HepG2 (cell line): ENCODE measurements around the gene SCRT2. TPM values are rescaled to one million over a fixed set of nuclear protein-coding genes. Genes with fewer than 3 reads are reported as not detected.

Experiments
- ADNP ChIP-seq: sonication (generic); formaldehyde crosslinking; IDR thresholded peaks from 2 replicates; pipeline ENCODE4 v1.4.0; 2020; ENCODE audit warnings: missing genetic modification reagents
- BORCS8-MEF2B ChIP-seq: sonication (generic); formaldehyde crosslinking; IDR thresholded peaks from 2 replicates; pipeline ENCODE4 v1.8.0; 2022; ENCODE audit warnings: mild to moderate bottlenecking, missing genetic modification reagents
- FOXM1 ChIP-seq: sonication (generic); formaldehyde crosslinking; IDR thresholded peaks from 2 replicates; pipeline ENCODE4 v1.5.0; 2020; ENCODE audit warnings: missing genetic modification reagents
- LCORL ChIP-seq, 2 experiments: fragments of 450-650 bp in 1 of 2; sonication (generic) in 1 of 2; formaldehyde crosslinking in 1 of 2; IDR thresholded peaks; 2 replicates each; pipeline versions ENCODE4 v1.5.0 to v1.6.1; 2017 to 2020; ENCODE audit warnings: antibody characterized with exemption in 1 of 2, missing genetic modification reagents in 1 of 2
- MAF1 ChIP-seq: sonication (generic); formaldehyde crosslinking; IDR thresholded peaks from 2 replicates; pipeline ENCODE4 v1.5.0; 2020; ENCODE audit warnings: missing genetic modification reagents, borderline replicate concordance
- MED1 ChIP-seq: sonication (generic); formaldehyde crosslinking; IDR thresholded peaks from 2 replicates; pipeline ENCODE4 v1.4.0; 2020; ENCODE audit warnings: missing genetic modification reagents
- NR3C1 ChIP-seq: sonication (generic); formaldehyde crosslinking; IDR thresholded peaks from 2 replicates; pipeline ENCODE4 v1.4.0; 2020; ENCODE audit warnings: missing genetic modification reagents
- RBM22 ChIP-seq: fragments of 200-400 bp; formaldehyde crosslinking; optimal IDR thresholded peaks from 2 replicates; pipeline ENCODE3; 2017; ENCODE audit warnings: mild to moderate bottlenecking, low read length, moderate library complexity
- SP4 ChIP-seq: sonication (generic); formaldehyde crosslinking; IDR thresholded peaks from 2 replicates; pipeline ENCODE4 v1.8.1; 2023; ENCODE audit warnings: mild to moderate bottlenecking, missing genetic modification reagents
- ZFP36L2 ChIP-seq: sonication (generic); formaldehyde crosslinking; IDR thresholded peaks from 2 replicates; pipeline ENCODE4 v1.4.0; 2020; ENCODE audit warnings: missing genetic modification reagents
- ZNF10 ChIP-seq: sonication (generic); formaldehyde crosslinking; IDR thresholded peaks from 2 replicates; pipeline ENCODE4 v1.4.0; 2020; ENCODE audit warnings: mild to moderate bottlenecking, low read depth, missing genetic modification reagents, borderline replicate concordance
- ZNF234 ChIP-seq: sonication (generic); formaldehyde crosslinking; conservative IDR thresholded peaks from 2 replicates; pipeline ENCODE4 v1.5.1; 2020; ENCODE audit warnings: mild to moderate bottlenecking, missing genetic modification reagents
- ZNF501 ChIP-seq: sonication (generic); formaldehyde crosslinking; IDR thresholded peaks from 2 replicates; pipeline ENCODE4 v1.5.1; 2020; ENCODE audit warnings: mild to moderate bottlenecking, moderate library complexity, missing genetic modification reagents
- ZNF556 ChIP-seq: sonication (generic); formaldehyde crosslinking; IDR thresholded peaks from 2 replicates; pipeline ENCODE4 v1.4.0; 2020; ENCODE audit warnings: mild to moderate bottlenecking, missing genetic modification reagents, borderline replicate concordance
- ZNF850 ChIP-seq: sonication (generic); formaldehyde crosslinking; conservative IDR thresholded peaks from 2 replicates; pipeline ENCODE4 v1.9.0; 2021; ENCODE audit warnings: mild to moderate bottlenecking, missing genetic modification reagents
- polyA plus RNA-seq, 8 experiments: library from polyadenylated mRNA; depleted of rRNA in 3 of 8; stranded (reverse) in 7 of 8; unstranded in 1 of 8; fragments of >200 nt; fragmentation: Illumina TruSeq in 4 of 8; extraction: Trizol in 4 of 8; gene quantifications; 2 replicates each; pipeline versions ENCODE4 v1.2.1 to v1.2.3, GENCODE V29; 2011 to 2016; ENCODE audit warnings: low read depth in 4 of 8, missing spikeins in 1 of 8, mixed read lengths in 1 of 8; ENCODE audit not compliant: insufficient read depth in 1 of 8
- total RNA-seq, 5 experiments: library from RNA; depleted of rRNA; stranded (reverse); fragments of >200 nt; fragmentation: Illumina TruSeq; extraction: Trizol; gene quantifications; 2 replicates each; pipeline ENCODE4 v1.2.3, GENCODE V29; 2016; ENCODE audit warnings: low read depth in 1 of 5
- TF ChIP-seq, protein P1 (sequence below): sonication (generic); formaldehyde crosslinking; IDR thresholded peaks from 2 replicates; pipeline ENCODE4 v1.4.0; 2020; ENCODE audit warnings: missing genetic modification reagents
- TF ChIP-seq, protein P2 (sequence below): sonication (generic); formaldehyde crosslinking; IDR thresholded peaks from 2 replicates; pipeline ENCODE4 v1.4.0; 2020; ENCODE audit warnings: mild to moderate bottlenecking, low read depth, missing genetic modification reagents
- TF ChIP-seq, protein P3 (sequence below): IDR thresholded peaks from 2 replicates; pipeline ENCODE4 v1.6.1; 2016; ENCODE audit warnings: low read depth, borderline replicate concordance
- TF ChIP-seq, protein P4 (sequence below): sonication (generic); formaldehyde crosslinking; IDR thresholded peaks from 2 replicates; pipeline ENCODE4 v1.4.0; 2020; ENCODE audit warnings: low read depth, missing genetic modification reagents

Gene SCRT2
- total and polyA plus RNA-seq, 2 of the 13 experiments (the other 11 are each of a cell fraction or from before 2014, with no cell fraction given), result not detected

DNA sequence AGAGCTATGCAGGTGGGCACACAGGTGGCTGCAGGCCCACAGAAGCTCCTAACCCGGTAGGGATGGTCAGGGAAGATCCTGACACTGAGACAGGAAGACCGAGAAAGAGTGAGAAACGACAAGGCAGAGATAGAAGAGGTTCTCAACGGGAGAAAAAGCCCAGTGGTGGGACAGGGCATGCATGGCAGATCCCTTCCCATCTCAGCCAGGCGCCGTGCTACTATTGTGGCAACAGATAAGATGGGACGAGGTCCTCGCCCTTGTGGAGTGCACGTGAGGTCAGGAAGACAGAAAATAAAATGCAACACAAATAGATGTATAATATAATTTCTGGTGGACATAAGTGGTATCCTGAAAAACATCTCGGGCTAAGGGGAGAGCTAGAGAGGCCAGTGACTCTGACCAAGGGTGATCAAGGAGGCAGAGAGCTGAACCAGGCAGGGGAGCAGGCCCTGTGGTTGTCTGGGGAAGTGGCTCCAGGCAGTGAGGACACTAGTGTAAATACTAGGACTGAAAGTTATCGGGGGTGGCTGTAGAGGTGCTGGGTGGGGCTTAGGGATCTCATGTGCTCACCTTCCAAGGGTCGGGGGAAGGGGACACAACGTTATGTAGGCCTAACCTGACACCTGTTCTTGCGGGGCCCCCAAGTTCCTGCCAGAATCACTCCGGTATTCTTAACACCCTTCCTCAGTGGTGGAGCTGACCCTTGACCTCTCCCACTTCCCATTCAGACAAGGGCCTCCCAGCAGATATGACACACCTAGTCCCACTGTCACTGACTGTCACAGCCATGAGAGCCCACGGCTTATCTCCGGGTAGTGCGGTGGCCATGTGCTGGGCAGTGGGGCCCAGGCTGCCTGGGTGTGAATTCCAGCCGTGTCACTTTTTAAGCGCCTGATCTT, 23.6 kb downstream of the SCRT2 start (continued):
- TF ChIP-seq, protein P1, sequence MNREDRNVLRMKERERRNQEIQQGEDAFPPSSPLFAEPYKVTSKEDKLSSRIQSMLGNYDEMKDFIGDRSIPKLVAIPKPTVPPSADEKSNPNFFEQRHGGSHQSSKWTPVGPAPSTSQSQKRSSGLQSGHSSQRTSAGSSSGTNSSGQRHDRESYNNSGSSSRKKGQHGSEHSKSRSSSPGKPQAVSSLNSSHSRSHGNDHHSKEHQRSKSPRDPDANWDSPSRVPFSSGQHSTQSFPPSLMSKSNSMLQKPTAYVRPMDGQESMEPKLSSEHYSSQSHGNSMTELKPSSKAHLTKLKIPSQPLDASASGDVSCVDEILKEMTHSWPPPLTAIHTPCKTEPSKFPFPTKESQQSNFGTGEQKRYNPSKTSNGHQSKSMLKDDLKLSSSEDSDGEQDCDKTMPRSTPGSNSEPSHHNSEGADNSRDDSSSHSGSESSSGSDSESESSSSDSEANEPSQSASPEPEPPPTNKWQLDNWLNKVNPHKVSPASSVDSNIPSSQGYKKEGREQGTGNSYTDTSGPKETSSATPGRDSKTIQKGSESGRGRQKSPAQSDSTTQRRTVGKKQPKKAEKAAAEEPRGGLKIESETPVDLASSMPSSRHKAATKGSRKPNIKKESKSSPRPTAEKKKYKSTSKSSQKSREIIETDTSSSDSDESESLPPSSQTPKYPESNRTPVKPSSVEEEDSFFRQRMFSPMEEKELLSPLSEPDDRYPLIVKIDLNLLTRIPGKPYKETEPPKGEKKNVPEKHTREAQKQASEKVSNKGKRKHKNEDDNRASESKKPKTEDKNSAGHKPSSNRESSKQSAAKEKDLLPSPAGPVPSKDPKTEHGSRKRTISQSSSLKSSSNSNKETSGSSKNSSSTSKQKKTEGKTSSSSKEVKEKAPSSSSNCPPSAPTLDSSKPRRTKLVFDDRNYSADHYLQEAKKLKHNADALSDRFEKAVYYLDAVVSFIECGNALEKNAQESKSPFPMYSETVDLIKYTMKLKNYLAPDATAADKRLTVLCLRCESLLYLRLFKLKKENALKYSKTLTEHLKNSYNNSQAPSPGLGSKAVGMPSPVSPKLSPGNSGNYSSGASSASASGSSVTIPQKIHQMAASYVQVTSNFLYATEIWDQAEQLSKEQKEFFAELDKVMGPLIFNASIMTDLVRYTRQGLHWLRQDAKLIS (CRISPR knock-in tag), result no peak
- TF ChIP-seq ZFP36L2 (CRISPR knock-in tag) (no peak), RBM22 (no peak), FOXM1 (CRISPR knock-in tag) (no peak), MED1 (CRISPR knock-in tag) (no peak), ZNF850 (no peak), LCORL (IDR thresholded peaks at IDR 0.05) (no peak), LCORL (CRISPR knock-in tag; IDR thresholded peaks at IDR 0.05) (peak; percentile 41; the same call in 1 of the 2 replicates), NR3C1 (no peak), ZNF234 (CRISPR knock-in tag) (no peak), ADNP (CRISPR knock-in tag) (no peak), MAF1 (CRISPR knock-in tag) (no peak), ZNF10 (no peak), ZNF556 (CRISPR knock-in tag) (peak; percentile 30; the same call in 1 of the 2 replicates), ZNF501 (0 out of 2 replicates have a peak, but pooled peaks have one; percentile 64), SP4 (CRISPR knock-in tag) (no peak; the same call in 1 of the 2 replicates), BORCS8-MEF2B (no peak)
- TF ChIP-seq, protein P2, sequence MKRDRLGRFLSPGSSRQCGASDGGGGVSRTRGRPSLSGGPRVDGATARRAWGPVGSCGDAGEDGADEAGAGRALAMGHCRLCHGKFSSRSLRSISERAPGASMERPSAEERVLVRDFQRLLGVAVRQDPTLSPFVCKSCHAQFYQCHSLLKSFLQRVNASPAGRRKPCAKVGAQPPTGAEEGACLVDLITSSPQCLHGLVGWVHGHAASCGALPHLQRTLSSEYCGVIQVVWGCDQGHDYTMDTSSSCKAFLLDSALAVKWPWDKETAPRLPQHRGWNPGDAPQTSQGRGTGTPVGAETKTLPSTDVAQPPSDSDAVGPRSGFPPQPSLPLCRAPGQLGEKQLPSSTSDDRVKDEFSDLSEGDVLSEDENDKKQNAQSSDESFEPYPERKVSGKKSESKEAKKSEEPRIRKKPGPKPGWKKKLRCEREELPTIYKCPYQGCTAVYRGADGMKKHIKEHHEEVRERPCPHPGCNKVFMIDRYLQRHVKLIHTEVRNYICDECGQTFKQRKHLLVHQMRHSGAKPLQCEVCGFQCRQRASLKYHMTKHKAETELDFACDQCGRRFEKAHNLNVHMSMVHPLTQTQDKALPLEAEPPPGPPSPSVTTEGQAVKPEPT (CRISPR knock-in tag), result no peak; the same call in none of the 2 replicates
- TF ChIP-seq, protein P3, sequence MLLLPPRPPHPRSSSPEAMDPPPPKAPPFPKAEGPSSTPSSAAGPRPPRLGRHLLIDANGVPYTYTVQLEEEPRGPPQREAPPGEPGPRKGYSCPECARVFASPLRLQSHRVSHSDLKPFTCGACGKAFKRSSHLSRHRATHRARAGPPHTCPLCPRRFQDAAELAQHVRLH, result no peak
- TF ChIP-seq, protein P4, sequence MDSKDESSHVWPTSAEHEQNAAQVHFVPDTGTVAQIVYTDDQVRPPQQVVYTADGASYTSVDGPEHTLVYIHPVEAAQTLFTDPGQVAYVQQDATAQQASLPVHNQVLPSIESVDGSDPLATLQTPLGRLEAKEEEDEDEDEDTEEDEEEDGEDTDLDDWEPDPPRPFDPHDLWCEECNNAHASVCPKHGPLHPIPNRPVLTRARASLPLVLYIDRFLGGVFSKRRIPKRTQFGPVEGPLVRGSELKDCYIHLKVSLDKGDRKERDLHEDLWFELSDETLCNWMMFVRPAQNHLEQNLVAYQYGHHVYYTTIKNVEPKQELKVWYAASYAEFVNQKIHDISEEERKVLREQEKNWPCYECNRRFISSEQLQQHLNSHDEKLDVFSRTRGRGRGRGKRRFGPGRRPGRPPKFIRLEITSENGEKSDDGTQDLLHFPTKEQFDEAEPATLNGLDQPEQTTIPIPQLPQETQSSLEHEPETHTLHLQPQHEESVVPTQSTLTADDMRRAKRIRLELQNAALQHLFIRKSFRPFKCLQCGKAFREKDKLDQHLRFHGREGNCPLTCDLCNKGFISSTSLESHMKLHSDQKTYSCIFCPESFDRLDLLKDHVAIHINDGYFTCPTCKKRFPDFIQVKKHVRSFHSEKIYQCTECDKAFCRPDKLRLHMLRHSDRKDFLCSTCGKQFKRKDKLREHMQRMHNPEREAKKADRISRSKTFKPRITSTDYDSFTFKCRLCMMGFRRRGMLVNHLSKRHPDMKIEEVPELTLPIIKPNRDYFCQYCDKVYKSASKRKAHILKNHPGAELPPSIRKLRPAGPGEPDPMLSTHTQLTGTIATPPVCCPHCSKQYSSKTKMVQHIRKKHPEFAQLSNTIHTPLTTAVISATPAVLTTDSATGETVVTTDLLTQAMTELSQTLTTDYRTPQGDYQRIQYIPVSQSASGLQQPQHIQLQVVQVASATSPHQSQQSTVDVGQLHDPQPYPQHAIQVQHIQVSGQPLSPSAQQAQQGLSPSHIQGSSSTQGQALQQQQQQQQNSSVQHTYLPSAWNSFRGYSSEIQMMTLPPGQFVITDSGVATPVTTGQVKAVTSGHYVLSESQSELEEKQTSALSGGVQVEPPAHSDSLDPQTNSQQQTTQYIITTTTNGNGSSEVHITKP (CRISPR knock-in tag), result peak; percentile 82; the same call in 1 of the 2 replicates
